Gastrocnemius medialis (tissue), 4 donors: Measurements from ENCODE around the gene FBXL13. TPM values are rescaled to one million over a fixed set of nuclear protein-coding genes. Genes with fewer than 3 reads are reported as not detected.

Experiments used
- ATAC-seq, 2 donors: fragments of 150-250 bp; one replicate each; pipeline ENCODE4 v1.9.1; 2016
- DNase-seq, 2 donors: peaks; one replicate each; pipeline ENCODE4 v3.0.0-alpha.2; 2019
- H3K27ac ChIP-seq, 4 donors: fragments of 200-600 bp; sonication (generic); 1 replicate in 1 of 4; 2 replicates in 3 of 4; pipeline ENCODE4 v1.5.1; 2016 to 2018; ENCODE audit warnings: mild to moderate bottlenecking in 2 of 4, moderate library complexity in 1 of 4
- H3K27me3 ChIP-seq, 3 donors: fragments of 200-600 bp; sonication (generic) in 2 of 3; 1 replicate in 1 of 3; 2 replicates in 2 of 3; pipeline versions ENCODE4 v1.5.1 to v1.6.0; 2016 to 2019; ENCODE audit warnings: mild to moderate bottlenecking in 1 of 3, moderate library complexity in 1 of 3
- H3K36me3 ChIP-seq, 2 donors: fragments of 200-600 bp; sonication (generic) in 1 of 2; one replicate each; pipeline ENCODE4 v1.5.1; 2017 to 2018
- H3K4me1 ChIP-seq, 2 donors: fragments of 200-600 bp; sonication (generic) in 1 of 2; one replicate each; pipeline ENCODE4 v1.5.1; 2016 to 2017; ENCODE audit warnings: mild to moderate bottlenecking in 2 of 2
- H3K4me3 ChIP-seq, 4 donors: fragments of 200-600 bp; sonication (generic) in 3 of 4; 1 replicate in 1 of 4; 2 replicates in 3 of 4; pipeline ENCODE4 v1.5.1; 2016 to 2019; ENCODE audit warnings: mild to moderate bottlenecking in 2 of 4
- H3K9me3 ChIP-seq, 3 donors: fragments of 200-600 bp; sonication (generic) in 2 of 3; 1 replicate in 1 of 3; 2 replicates in 2 of 3; pipeline ENCODE4 v1.5.1; 2016 to 2019
- CTCF ChIP-seq, 5 experiments: fragments of 450-650 bp in 3 of 5; fragments of 200-600 bp in 2 of 5; sonication (generic) in 2 of 5; IDR thresholded peaks in 4 of 5; conservative IDR thresholded peaks in 1 of 5; 1 replicate in 4 of 5; 2 replicates in 1 of 5; pipeline ENCODE4 v1.5.1; 2016 to 2019; ENCODE audit warnings: antibody characterized with exemption in 5 of 5, mild to moderate bottlenecking in 3 of 5, moderate library complexity in 3 of 5
- POLR2A ChIP-seq, 2 donors: fragments of 450-650 bp; IDR thresholded peaks; one replicate each; pipeline ENCODE4 v1.6.1; 2017; ENCODE audit warnings: antibody characterized with exemption in 2 of 2, mild to moderate bottlenecking in 2 of 2, moderate library complexity in 2 of 2
- in situ Hi-C, 4 donors: fragments of 200-750 bp; cut with MboI; loops; one replicate each; pipeline versions ENCODE4 v1.15.0 to v1.8.0; 2017; ENCODE audit warnings: low sequenced_read_pairs in 4 of 4
- intact Hi-C: fragments of 100-400 bp; cut with DNase I; formaldehyde crosslinking; loops from one replicate; pipeline ENCODE4 v1.15.1; 2023; ENCODE audit warnings: low total_unique reads
- total RNA-seq, 4 donors: library from RNA; depleted of rRNA; stranded (reverse); fragments of >200 nt; gene quantifications; one replicate each; pipeline versions ENCODE4 v1.1.0 to v1.2.3, GENCODE V29; 2016

FBXL13 gene
- total RNA-seq, 4 donors from 2014 or later: 0.26 TPM; not detected in 3

DNA sequence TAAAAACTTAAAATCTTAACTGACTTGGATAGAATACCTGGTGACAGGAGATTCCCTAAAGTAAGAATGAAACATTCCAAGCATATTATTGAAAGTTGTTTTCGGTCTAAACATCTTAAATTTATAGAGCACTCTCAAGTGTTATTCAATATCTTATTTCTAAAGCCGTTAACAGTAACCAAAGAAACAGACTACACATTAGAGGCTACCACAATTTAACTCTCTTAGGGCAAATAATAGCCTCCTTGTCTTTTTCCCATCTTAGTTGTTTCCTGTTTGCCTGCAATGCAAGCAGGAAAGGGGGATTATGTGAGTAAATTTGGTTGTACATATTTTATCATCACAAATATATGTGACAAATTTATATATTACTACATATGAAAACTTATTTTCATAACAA, 42.9 kb upstream of the FBXL13 start:
- no peak for TF ChIP-seq CTCF (IDR thresholded peaks at IDR 0.05 in 4 of 5, conservative IDR thresholded peaks at IDR 0.05 in 1 of 5)
- TF ChIP-seq POLR2A (IDR thresholded peaks at IDR 0.05): no peak
- in situ Hi-C loops (no loop called here), intact Hi-C loops (no loop called here)
- Histone ChIP-seq H3K27me3 (no peaks in the 10 kb centered on the region), H3K9me3 (no peaks in the 10 kb centered on the region), H3K27ac (no peak overlapping the region), H3K36me3 (peaks cover 0 to 15% of the 10 kb centered on the region in 2 donors), H3K4me1 (no peaks in the 10 kb centered on the region), H3K4me3 (no peak overlapping the region)
- DNase-seq (no peak), ATAC-seq (no peak)

GRCh38 chr7:103116991-103117390, 42.4 kb upstream of the FBXL13 start:
- H3K4me1 ChIP-seq: no peaks in the 10 kb centered on the region
- intact Hi-C loops: no loop called here
- H3K27me3 ChIP-seq: no peaks in the 10 kb centered on the region
- no peak overlapping the region for H3K27ac ChIP-seq
- peaks cover 0 to 15% of the 10 kb centered on the region in 2 donors for H3K36me3 ChIP-seq
- ATAC-seq (no peak), DNase-seq (no peak)
- H3K9me3 ChIP-seq: no peaks in the 10 kb centered on the region
- no peak for TF ChIP-seq CTCF (IDR thresholded peaks at IDR 0.05 in 4 of 5, conservative IDR thresholded peaks at IDR 0.05 in 1 of 5)
- TF ChIP-seq POLR2A (IDR thresholded peaks at IDR 0.05): no peak
- in situ Hi-C loops: no loop called here
- no peak overlapping the region for H3K4me3 ChIP-seq

DNA sequence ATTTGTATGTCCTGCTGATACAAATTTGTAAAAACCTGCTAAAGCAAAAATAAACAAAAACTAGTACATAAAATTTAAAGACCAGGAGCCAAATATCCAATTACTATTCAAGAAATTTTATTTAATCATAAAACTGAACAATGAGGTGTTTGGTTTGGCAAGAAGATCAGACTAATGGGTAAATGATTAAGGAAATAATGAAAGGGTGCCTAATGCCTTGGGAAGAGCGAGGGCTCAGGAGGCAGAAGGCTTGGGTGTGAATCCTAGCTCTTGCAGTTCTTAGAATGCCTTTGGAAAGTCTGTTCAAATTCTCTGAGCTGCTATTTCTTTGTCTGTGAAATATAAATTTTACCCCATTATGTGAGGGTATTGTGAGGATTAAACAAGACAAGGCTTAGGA, 41.9 kb upstream of the FBXL13 start:
- H3K4me1 ChIP-seq: no peaks in the 10 kb centered on the region
- DNase-seq: no peak
- H3K36me3 ChIP-seq: peaks cover 0 to 10% of the 10 kb centered on the region in 2 donors
- H3K9me3 ChIP-seq: no peaks in the 10 kb centered on the region
- H3K27ac ChIP-seq: no peak overlapping the region
- no peak for ATAC-seq
- in situ Hi-C loops (no loop called here), intact Hi-C loops (no loop called here)
- H3K27me3 ChIP-seq: no peaks in the 10 kb centered on the region
- TF ChIP-seq POLR2A (IDR thresholded peaks at IDR 0.05) (no peak), CTCF (IDR thresholded peaks at IDR 0.05 in 4 of 5, conservative IDR thresholded peaks at IDR 0.05 in 1 of 5) (no peak)
- no peak overlapping the region for H3K4me3 ChIP-seq

DNA sequence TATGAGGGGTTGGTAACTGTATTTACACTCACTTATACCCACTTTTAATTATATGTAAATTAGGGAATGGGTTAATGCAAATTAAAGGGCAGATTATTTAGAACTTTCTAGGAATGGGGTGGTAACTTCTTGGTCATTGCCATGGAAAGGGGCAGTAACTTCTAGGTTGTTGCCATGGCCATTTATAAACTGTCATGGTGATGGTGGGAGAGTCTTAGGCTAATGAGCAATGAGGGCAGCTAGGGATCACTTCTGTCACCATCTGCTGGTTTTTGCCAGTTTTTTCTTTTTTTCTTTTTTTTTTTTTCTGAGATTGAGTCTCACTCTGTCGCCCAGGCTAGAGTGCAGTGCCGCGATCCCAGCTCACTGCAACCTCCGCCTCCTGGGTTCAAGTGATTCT, 41.2 kb upstream of the FBXL13 start:
- no peaks in the 10 kb centered on the region for H3K9me3 ChIP-seq
- no peaks in the 10 kb centered on the region for H3K4me1 ChIP-seq
- H3K27ac ChIP-seq: no peak overlapping the region
- TF ChIP-seq POLR2A (IDR thresholded peaks at IDR 0.05): no peak
- TF ChIP-seq CTCF (IDR thresholded peaks at IDR 0.05 in 4 of 5, conservative IDR thresholded peaks at IDR 0.05 in 1 of 5): no peak
- in situ Hi-C loops (no loop called here), intact Hi-C loops (no loop called here)
- no peaks in the 10 kb centered on the region for H3K27me3 ChIP-seq
- peaks cover 0 to 9% of the 10 kb centered on the region in 2 donors for H3K36me3 ChIP-seq
- DNase-seq: no peak
- H3K4me3 ChIP-seq: no peak overlapping the region
- ATAC-seq: no peak

GRCh38 chr7:103114576-103115008, 40.0 kb upstream of the FBXL13 start:
- Histone ChIP-seq H3K4me1 (no peaks in the 10 kb centered on the region), H3K36me3 (peaks cover 0 to 3% of the 10 kb centered on the region in 2 donors), H3K4me3 (no peak overlapping the region), H3K27ac (no peak overlapping the region), H3K9me3 (no peaks in the 10 kb centered on the region), H3K27me3 (no peaks in the 10 kb centered on the region)
- DNase-seq (no peak), ATAC-seq (no peak)
- TF ChIP-seq CTCF (IDR thresholded peaks at IDR 0.05 in 4 of 5, conservative IDR thresholded peaks at IDR 0.05 in 1 of 5) (no peak), POLR2A (IDR thresholded peaks at IDR 0.05) (no peak)
- intact Hi-C loops: no loop called here
- in situ Hi-C loops: no loop called here
